Endothelial cell of hepatic sinusoid (primary cell): Measurements from ENCODE around the gene IFITM5.

Experiments used
- in situ Hi-C: cut with HindIII; loops from 2 replicates; pipeline ENCODE4 v1.10.0; 2017; ENCODE audit warnings: low sequenced_read_pairs

The IFITM5 gene

DNA sequence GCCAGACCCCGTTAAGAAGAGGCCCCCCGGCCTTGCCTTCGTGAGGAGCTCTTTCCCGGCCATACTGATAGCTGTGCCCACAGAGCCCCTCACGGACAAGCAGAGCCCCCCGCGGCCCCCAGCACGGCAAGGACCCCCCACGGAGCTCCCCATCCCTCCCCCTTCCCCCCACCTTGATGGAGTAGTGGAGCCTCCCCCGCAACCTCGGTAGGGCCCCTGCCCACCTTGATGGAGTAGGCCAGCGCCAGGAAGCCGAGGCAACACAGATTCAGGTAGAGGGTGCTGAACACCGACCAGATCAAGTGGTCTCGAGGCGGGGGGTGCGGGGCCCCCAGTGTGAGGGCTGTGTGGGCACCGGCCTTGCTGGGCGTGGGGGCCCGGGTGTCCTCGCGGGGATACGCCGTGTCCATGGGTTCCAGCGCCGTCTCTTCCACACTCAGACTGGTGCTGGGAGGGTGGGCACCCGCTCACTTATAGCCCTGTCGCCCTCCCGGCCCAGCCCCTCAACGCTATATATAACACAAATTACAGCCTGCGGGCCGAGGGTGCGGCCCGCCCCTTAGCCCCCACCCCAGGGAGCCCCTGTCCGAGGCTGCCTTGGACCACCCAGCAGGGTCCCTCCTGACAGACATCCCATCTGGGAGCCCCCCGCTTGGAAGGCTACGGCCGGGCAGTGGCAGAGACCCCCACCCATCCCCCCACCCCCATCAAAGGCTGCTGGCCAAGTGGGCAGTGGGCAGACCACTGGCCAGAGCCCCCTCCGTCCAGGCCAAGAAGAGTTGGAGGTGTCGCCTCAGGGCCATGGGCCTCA lies at the start of gene IFITM5:
Gene IFITM5, minus strand, starts transcription at position 446 of the 811 bp plus-strand sequence. Its CDS starts 36 bp downstream, at position 410.
- in situ Hi-C loops: loop anchor here (5.0 kb wide), 1 partner anchor 88 kb away; no protein-coding TSS in a partner anchor

GRCh38 chr11:346529-346928 lies 47.2 kb upstream of the IFITM5 start:
- in situ Hi-C loops: no loop called here

- in situ Hi-C loops: no loop called here
Observed at GRCh38 chr11:344836-345578, 45.7 kb upstream of the IFITM5 start.

DNA sequence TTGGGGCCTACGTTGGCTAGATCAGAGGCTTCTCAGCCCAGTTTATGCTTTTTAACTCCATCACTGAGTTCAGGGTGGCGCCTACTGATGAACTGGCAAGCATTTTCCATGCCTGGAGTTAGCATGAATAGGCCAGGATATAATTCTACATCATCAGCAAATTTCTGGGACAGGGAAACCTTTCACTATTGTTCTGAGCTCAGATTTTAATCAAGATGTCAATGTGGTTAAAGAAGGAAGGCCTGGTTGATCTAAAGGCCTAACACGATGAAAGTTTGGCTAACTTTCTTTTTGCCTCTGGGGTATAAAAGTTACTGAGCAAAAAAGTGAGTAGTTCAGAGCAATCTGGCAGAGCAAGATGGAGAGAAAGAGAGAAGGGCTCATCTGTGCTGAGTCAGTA lies 43.0 kb upstream of the IFITM5 start:
- in situ Hi-C loops: no loop called here

GRCh38 chr11:340539-341512 lies 41.5 kb upstream of the IFITM5 start:
- in situ Hi-C loops: no loop called here

GRCh38 chr11:339963-340362 lies 40.6 kb upstream of the IFITM5 start:
- in situ Hi-C loops: loop anchor here (10.0 kb wide), 1 partner anchor 115 kb away; the partner anchor contains the start of gene PTDSS2

DNA sequence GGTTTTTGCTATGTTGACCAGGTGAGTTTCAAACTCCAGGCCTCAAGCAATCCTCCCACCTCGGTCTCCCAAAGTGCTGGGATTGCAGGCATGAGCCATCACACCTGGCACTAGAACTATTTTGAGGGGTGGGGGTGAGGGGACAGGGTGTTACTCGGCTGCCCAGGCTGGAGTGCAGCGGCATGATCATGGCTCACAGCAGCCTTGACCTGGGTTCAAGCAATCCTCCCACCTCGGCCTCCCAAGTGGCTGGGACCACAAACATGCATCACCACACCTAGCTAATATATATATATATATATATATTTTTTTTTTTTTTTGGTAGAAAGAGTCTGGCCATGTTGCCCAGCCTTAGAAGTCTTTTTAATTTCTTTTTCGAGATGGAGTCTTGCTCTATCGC lies 38.4 kb upstream of the IFITM5 start:
- in situ Hi-C loops: loop anchor here (10.0 kb wide), 1 partner anchor 117 kb away; the partner anchor contains the start of gene PTDSS2

- in situ Hi-C loops: loop anchor here (10.0 kb wide), 1 partner anchor 118 kb away; the partner anchor contains the start of gene PTDSS2
Observed at GRCh38 chr11:336659-337198, 37.4 kb upstream of the IFITM5 start.

GRCh38 chr11:335779-336658 lies 36.7 kb upstream of the IFITM5 start:
- in situ Hi-C loops: loop anchor here (10.0 kb wide), 1 partner anchor 119 kb away; the partner anchor contains the start of gene PTDSS2

GRCh38 chr11:334264-334994 lies 35.1 kb upstream of the IFITM5 start:
- in situ Hi-C loops: loop anchor here (5.0 to 10.0 kb wide), 2 partner anchors 82 to 120 kb away; partner anchors contain the start of gene PTDSS2

DNA sequence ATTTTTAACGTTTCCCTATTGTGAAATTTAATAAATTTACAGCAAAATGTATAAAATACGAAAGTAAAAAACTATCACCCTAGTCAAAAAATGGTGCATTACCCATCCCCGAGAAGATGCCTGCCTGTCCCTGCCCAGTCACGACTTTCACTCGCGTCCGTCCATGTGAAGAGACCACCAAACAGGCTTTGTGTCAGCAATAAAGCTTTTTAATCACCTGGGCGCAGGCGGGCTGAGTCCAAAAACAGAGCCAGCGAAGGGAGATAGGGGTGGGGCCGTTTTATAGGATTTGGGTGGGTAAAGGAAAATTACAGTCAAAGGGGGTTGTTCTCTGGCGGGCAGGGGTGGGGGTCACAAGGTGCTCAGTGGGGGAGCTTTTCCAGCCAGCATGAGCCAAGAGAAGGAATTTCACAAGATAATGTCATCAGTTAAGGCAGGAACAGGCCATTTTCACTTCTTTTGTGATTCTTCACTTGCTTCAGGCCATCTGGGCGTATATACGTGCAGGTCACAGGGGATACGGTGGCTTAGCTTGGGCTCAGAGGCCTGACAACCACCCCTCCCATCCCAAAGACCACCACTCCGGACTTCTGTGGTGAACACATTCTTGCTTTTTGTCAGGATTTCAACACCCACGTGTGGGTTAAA lies 34.4 kb upstream of the IFITM5 start:
- in situ Hi-C loops: loop anchor here (5.0 to 10.0 kb wide), 2 partner anchors 81 to 121 kb away; partner anchors contain the start of gene PTDSS2

- in situ Hi-C loops: loop anchor here (5.0 to 10.0 kb wide), 2 partner anchors 81 to 122 kb away; partner anchors contain the start of gene PTDSS2
Observed at GRCh38 chr11:332651-333480, 33.5 kb upstream of the IFITM5 start.

DNA sequence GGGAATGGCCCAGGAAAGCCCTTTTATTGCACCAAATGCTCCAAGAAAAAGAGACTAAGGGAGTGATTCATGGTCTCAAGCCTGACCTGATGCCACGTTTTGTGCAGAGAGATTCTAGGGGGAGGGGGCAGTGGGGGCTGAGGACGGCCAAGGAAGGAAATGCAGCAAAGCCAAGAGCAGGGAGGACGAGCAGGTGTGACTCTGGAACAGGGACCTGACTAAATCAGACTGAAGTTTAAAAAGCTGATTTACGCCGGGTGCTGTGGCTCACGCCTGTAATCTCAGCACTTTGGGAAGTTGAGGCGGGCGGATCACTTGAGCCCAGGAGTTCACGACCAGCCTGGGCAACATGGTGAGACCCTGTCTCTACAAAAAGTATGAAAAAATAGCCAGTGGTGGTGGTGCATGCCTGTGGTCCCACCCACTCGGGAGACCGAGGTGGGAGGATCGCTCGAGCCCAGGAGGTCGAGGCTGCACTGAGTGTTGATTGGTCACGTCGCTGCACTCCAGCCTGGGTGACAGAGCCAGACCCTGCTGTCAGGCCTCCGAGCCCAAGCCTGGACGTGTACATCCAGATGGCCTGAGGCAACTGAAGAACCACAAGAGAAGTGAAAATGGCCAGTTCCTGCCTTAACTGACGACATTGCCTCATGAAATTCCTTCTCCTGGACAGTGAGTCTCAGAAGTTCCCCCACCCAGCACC lies 32.2 kb upstream of the IFITM5 start:
- in situ Hi-C loops: loop anchor here (5.0 to 10.0 kb wide), 2 partner anchors 79 to 123 kb away; partner anchors contain the start of gene PTDSS2

GRCh38 chr11:330694-331357 lies 31.5 kb upstream of the IFITM5 start:
- in situ Hi-C loops: loop anchor here (5.0 to 10.0 kb wide), 2 partner anchors 79 to 124 kb away; partner anchors contain the start of gene PTDSS2

DNA sequence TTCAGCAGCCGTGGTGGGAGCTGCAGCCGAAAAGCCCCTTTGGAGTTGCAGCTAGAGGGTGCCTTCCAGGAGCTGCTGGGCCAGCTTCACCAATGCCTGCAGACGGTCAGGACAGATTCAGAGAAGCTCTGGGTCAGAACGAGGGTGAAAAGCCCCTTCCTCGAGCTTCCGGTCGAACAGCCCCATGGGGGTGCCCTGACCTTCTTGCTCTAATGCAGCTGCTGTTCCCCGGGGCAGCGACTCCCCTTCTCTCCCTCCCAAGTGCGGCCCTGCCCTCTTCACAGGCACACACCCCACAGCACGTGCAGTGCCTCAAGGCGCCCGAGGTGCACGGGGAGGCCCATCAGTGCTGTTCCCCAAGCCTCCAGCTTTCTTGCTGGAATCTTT lies 31.0 kb upstream of the IFITM5 start:
- in situ Hi-C loops: loop anchor here (5.0 to 10.0 kb wide), 2 partner anchors 78 to 125 kb away; partner anchors contain the start of gene PTDSS2
